Measurements from ENCODE around the gene IMP4.

Gene IMP4

GRCh38 chr2:130391872-130392670 is 49.4 kb downstream of the IMP4 start:
- FAIRE-seq (no peak), DNase-seq (ENCODE audit: low spot score) (peak; percentile 44)

- no peak for FAIRE-seq
- peak; percentile 75 for DNase-seq (ENCODE audit: low spot score)
These were observed 50.7 kb downstream of the IMP4 start for GRCh38 chr2:130393318-130393910.
